ENCODE data around the gene DNAH11.

GRCh38 chr7:21927693-21928092, 384.9 kb downstream of the DNAH11 start:
- TF ChIP-seq CTCF (IDR thresholded peaks at IDR 0.05): no peak
- TF ChIP-seq EZH2phosphoT487 (IDR thresholded peaks at IDR 0.05): no peak
- no peak for TF ChIP-seq EZH2 (IDR thresholded peaks at IDR 0.05)

All from neural progenitor cell (in vitro differentiated cells).